ENCODE data around the gene ATP2A2.

DNA sequence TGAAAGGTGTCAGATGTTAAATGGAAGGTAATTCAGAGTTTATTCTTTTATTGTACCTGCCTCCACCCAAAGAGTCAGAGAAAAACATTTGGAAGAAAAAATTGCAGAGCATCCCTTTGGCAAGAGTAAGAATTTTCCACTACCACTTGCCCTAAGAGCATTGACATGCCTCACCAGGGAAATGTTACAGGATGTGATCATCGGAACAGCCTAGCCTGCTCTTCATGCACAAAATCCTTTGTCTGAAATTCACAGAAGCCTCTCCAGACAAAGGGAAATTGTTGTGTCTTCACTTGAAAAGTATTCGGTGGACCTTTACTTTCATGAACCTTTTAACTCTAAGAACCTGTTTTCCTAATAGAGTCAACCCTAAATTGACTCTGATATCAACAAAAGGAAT lies 36.9 kb downstream of the ATP2A2 start:
- TF ChIP-seq, protein P1, sequence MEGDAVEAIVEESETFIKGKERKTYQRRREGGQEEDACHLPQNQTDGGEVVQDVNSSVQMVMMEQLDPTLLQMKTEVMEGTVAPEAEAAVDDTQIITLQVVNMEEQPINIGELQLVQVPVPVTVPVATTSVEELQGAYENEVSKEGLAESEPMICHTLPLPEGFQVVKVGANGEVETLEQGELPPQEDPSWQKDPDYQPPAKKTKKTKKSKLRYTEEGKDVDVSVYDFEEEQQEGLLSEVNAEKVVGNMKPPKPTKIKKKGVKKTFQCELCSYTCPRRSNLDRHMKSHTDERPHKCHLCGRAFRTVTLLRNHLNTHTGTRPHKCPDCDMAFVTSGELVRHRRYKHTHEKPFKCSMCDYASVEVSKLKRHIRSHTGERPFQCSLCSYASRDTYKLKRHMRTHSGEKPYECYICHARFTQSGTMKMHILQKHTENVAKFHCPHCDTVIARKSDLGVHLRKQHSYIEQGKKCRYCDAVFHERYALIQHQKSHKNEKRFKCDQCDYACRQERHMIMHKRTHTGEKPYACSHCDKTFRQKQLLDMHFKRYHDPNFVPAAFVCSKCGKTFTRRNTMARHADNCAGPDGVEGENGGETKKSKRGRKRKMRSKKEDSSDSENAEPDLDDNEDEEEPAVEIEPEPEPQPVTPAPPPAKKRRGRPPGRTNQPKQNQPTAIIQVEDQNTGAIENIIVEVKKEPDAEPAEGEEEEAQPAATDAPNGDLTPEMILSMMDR (IDR thresholded peaks at IDR 0.05 in 8 of 11, conservative IDR thresholded peaks at IDR 0.05 in 3 of 11) = no peak
- TF ChIP-seq POLR2A (IDR thresholded peaks at IDR 0.05) = no peak
